CD14-positive monocyte (primary cell): Measurements from ENCODE around the gene RASAL3. TPM values are rescaled to one million over a fixed set of nuclear protein-coding genes. Genes with fewer than 3 reads are reported as not detected.

Experiments
- DNase-seq, 3 donors: peaks; one replicate each; pipeline ENCODE4 v3.0.0-alpha.2; 2011 to 2022
- H2AFZ ChIP-seq: 2 replicates; pipeline ENCODE4 v1.6.0; 2012; ENCODE audit warnings: mild to moderate bottlenecking, low read depth, low read length, inconsistent platforms; ENCODE audit not compliant: insufficient read depth, poor library complexity, severe bottlenecking
- H3K27ac ChIP-seq, 2 donors: 1 replicate in 1 of 2; 2 replicates in 1 of 2; pipeline ENCODE4 v1.5.1; 2012 to 2013; ENCODE audit warnings: low read length in 2 of 2, control low read depth in 1 of 2, inconsistent platforms in 1 of 2, low read depth in 1 of 2, mild to moderate bottlenecking in 1 of 2
- H3K27me3 ChIP-seq, 2 donors: one replicate each; pipeline versions ENCODE4 v1.6.0 to v1.6.1; 2011 to 2013; ENCODE audit warnings: low read length in 2 of 2; ENCODE audit not compliant: control insufficient read depth in 2 of 2, insufficient read depth in 2 of 2
- H3K36me3 ChIP-seq, 2 donors: replicated peaks in 1 of 2; 1 replicate in 1 of 2; 2 replicates in 1 of 2; pipeline versions ENCODE4 v1.5.1 to v1.6.1; 2012 to 2013; ENCODE audit warnings: low read length in 2 of 2, control low read depth in 1 of 2, inconsistent platforms in 1 of 2, mild to moderate bottlenecking in 1 of 2; ENCODE audit not compliant: insufficient read depth in 2 of 2, control insufficient read depth in 1 of 2
- H3K4me1 ChIP-seq, 2 donors: 1 replicate in 1 of 2; 2 replicates in 1 of 2; pipeline versions ENCODE4 v1.5.1 to v1.6.1; 2012 to 2013; ENCODE audit warnings: low read length in 2 of 2, control low read depth in 1 of 2, inconsistent platforms in 1 of 2, mild to moderate bottlenecking in 1 of 2, moderate library complexity in 1 of 2; ENCODE audit not compliant: insufficient read depth in 2 of 2, control insufficient read depth in 1 of 2
- H3K4me2 ChIP-seq: replicated peaks from 2 replicates; pipeline ENCODE3; 2012; ENCODE audit warnings: low read length, moderate library complexity, mild to moderate bottlenecking; ENCODE audit not compliant: poor library complexity, severe bottlenecking; ENCODE audit errors: extremely low read depth
- H3K4me3 ChIP-seq, 3 experiments: fragments of 200-600 bp in 1 of 3; sonication (generic) in 1 of 3; replicated peaks in 1 of 3; 1 replicate in 2 of 3; 2 replicates in 1 of 3; pipeline ENCODE4 v1.5.1; 2011 to 2013; ENCODE audit warnings: low read length in 3 of 3, mild to moderate bottlenecking in 3 of 3, control low read depth in 2 of 3, low read depth in 2 of 3, inconsistent platforms in 1 of 3, moderate library complexity in 1 of 3
- H3K79me2 ChIP-seq: 2 replicates; pipeline ENCODE4 v1.6.0; 2012; ENCODE audit warnings: mild to moderate bottlenecking, control low read depth, inconsistent platforms, low read length, moderate library complexity; ENCODE audit not compliant: insufficient read depth
- H3K9ac ChIP-seq: 2 replicates; pipeline ENCODE4 v1.6.0; 2017; ENCODE audit warnings: low read length, mild to moderate bottlenecking; ENCODE audit not compliant: insufficient read depth, poor library complexity, severe bottlenecking
- H3K9me3 ChIP-seq, 2 donors: replicated peaks in 1 of 2; 1 replicate in 1 of 2; 2 replicates in 1 of 2; pipeline versions ENCODE4 v1.5.1 to v1.6.1; 2012 to 2013; ENCODE audit warnings: low read length in 2 of 2, control low read depth in 1 of 2; ENCODE audit not compliant: control insufficient read depth in 1 of 2, insufficient read depth in 1 of 2
- H4K20me1 ChIP-seq: 2 replicates; pipeline ENCODE4 v1.6.0; 2012; ENCODE audit warnings: mild to moderate bottlenecking, low read length, control low read depth, moderate library complexity; ENCODE audit not compliant: insufficient read depth
- H3K27ac Mint-ChIP-seq, 7 donors: one replicate each; pipeline ENCODE4 v1.8.0; 2020; ENCODE audit warnings: mild to moderate bottlenecking in 7 of 7, mixed read lengths in 7 of 7, moderate library complexity in 6 of 7, inconsistent platforms in 2 of 7
- H3K27me3 Mint-ChIP-seq, 3 donors: one replicate each; pipeline ENCODE4 v1.8.0; 2021 to 2022; ENCODE audit warnings: low read depth in 3 of 3, mild to moderate bottlenecking in 3 of 3, mixed read lengths in 3 of 3, moderate library complexity in 3 of 3, inconsistent platforms in 1 of 3
- H3K36me3 Mint-ChIP-seq, 2 donors: one replicate each; pipeline ENCODE4 v1.8.0; 2020; ENCODE audit warnings: mixed read lengths in 2 of 2, inconsistent platforms in 1 of 2, mild to moderate bottlenecking in 1 of 2
- H3K4me1 Mint-ChIP-seq: one replicate; pipeline ENCODE4 v1.8.0; 2020; ENCODE audit warnings: mild to moderate bottlenecking, mixed read lengths
- H3K4me3 Mint-ChIP-seq, 2 donors: one replicate each; pipeline ENCODE4 v1.8.0; 2020; ENCODE audit warnings: mild to moderate bottlenecking in 2 of 2, mixed read lengths in 2 of 2, moderate library complexity in 1 of 2
- H3K9me3 Mint-ChIP-seq, 7 donors: one replicate each; pipeline ENCODE4 v1.8.0; 2020 to 2022; ENCODE audit warnings: mixed read lengths in 7 of 7, mild to moderate bottlenecking in 6 of 7, moderate library complexity in 6 of 7, inconsistent platforms in 2 of 7
- WGBS: methylation state at CpG from one replicate; pipeline ENCODE4 v1.1.5; 2013; ENCODE audit warnings: missing lambda C conversion rate; ENCODE audit not compliant: insufficient coverage; 5-methylcytosine and 5-hydroxymethylcytosine counted together
- intact Hi-C, 2 donors: fragments of 100-400 bp; cut with micrococcal nuclease; formaldehyde crosslinking; loops; one replicate each; pipeline versions ENCODE4 v1.15.0 to v1.15.1; 2023
- polyA plus RNA-seq, 3 donors: library from polyadenylated mRNA; depleted of rRNA in 1 of 3; unstranded in 2 of 3; stranded (reverse) in 1 of 3; fragments of 300-500 nt in 2 of 3; fragments of >200 nt in 1 of 3; fragmentation: Illumina TruSeq in 2 of 3; gene quantifications; 1 replicate in 2 of 3; 2 replicates in 1 of 3; pipeline ENCODE4 v1.2.3, GENCODE V29; 2012 to 2021
- TF ChIP-seq, protein P1 (sequence below): fragments of 200-600 bp; IDR thresholded peaks from one replicate; pipeline ENCODE4 v1.8.0; 2022; ENCODE audit warnings: antibody characterized with exemption, mild to moderate bottlenecking

RASAL3 gene
- polyA plus RNA-seq, 3 donors, result 4.5 to 45.4 (median 13.6) TPM

- Mint-ChIP-seq H3K9me3 (peaks cover 0 to 6% (median 4%) of the 10 kb centered on the region in 7 donors), H3K4me1 (peaks cover 33% of the 10 kb centered on the region), H3K4me3 (peak overlapping the region; percentile 97 to 99), H3K27ac (peak overlapping the region; percentile 90 to 99 (median 97)), H3K36me3 (peaks cover 23 to 43% of the 10 kb centered on the region in 2 donors), H3K27me3 (no peaks in the 10 kb centered on the region)
- peak overlapping the region; percentile 85 for H3K4me2 ChIP-seq
- H3K36me3 ChIP-seq, result peaks cover 13 to 28% of the 10 kb centered on the region in 2 donors
- H3K4me3 ChIP-seq, result peak overlapping the region; percentile 86 to 97 (median 97)
- H3K27ac ChIP-seq, result peak overlapping the region; percentile 55 to 92
- peaks cover 57% of the 10 kb centered on the region for H3K79me2 ChIP-seq
- H4K20me1 ChIP-seq, result peaks cover 47% of the 10 kb centered on the region
- 0% methylated on average over 13 of the region's 16 CpGs for WGBS
- intact Hi-C loops, result loop anchor here (2.0 to 5.0 kb wide), 4 partner anchors 15 to 41 kb away; partner anchors contain the start of gene AKAP8 (in 1 of the 2)
- TF ChIP-seq, protein P1, sequence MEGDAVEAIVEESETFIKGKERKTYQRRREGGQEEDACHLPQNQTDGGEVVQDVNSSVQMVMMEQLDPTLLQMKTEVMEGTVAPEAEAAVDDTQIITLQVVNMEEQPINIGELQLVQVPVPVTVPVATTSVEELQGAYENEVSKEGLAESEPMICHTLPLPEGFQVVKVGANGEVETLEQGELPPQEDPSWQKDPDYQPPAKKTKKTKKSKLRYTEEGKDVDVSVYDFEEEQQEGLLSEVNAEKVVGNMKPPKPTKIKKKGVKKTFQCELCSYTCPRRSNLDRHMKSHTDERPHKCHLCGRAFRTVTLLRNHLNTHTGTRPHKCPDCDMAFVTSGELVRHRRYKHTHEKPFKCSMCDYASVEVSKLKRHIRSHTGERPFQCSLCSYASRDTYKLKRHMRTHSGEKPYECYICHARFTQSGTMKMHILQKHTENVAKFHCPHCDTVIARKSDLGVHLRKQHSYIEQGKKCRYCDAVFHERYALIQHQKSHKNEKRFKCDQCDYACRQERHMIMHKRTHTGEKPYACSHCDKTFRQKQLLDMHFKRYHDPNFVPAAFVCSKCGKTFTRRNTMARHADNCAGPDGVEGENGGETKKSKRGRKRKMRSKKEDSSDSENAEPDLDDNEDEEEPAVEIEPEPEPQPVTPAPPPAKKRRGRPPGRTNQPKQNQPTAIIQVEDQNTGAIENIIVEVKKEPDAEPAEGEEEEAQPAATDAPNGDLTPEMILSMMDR, result no peak
- H3K9me3 ChIP-seq, result peaks cover 3% of the 10 kb centered on the region in 2 donors
- H2AFZ ChIP-seq, result peak overlapping the region; percentile 87
- DNase-seq, result no peak
- H3K9ac ChIP-seq, result peak overlapping the region; percentile 97
- no peaks in the 10 kb centered on the region for H3K27me3 ChIP-seq
- H3K4me1 ChIP-seq, result peaks cover 19 to 26% of the 10 kb centered on the region in 2 donors
These were observed 46.1 kb downstream of the RASAL3 start for GRCh38 chr19:15418231-15418578.

DNA sequence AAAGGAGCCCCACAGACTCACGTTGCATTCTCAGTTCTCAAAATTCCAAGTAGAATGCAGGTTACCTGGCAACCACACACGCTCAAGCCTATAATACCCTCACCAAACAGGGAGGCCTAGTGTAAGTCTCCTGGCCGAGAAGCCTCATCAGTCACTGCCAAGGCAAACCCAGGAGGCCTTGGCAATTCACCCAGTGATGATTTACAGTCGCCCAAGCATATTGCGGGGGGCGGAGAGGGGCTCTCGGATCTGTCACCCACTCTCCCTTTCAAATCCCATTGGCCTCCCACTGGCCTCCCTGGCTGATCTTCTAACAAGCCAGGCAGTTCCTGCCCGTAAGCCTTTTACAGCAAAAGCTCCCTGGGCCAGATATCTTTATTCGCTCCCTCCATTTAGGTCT, 46.6 kb downstream of the RASAL3 start:
- peaks cover 8 to 23% of the 10 kb centered on the region in 2 donors for H3K36me3 ChIP-seq
- DNase-seq, result no peak
- H3K4me1 ChIP-seq, result peaks cover 19 to 26% of the 10 kb centered on the region in 2 donors
- H3K9me3 ChIP-seq, result no peaks in the 10 kb centered on the region
- H2AFZ ChIP-seq, result peak overlapping the region; percentile 87
- peak overlapping the region in 6 of 7 donors; percentile 75 to 99 (median 97) for H3K27ac Mint-ChIP-seq
- H3K9me3 Mint-ChIP-seq, result peaks cover 0 to 2% (median 0%) of the 10 kb centered on the region in 7 donors
- peaks cover 62% of the 10 kb centered on the region for H3K79me2 ChIP-seq
- H3K27me3 Mint-ChIP-seq, result no peaks in the 10 kb centered on the region
- H3K4me3 Mint-ChIP-seq, result peak overlapping the region; percentile 97 to 99
- peak overlapping the region; percentile 85 for H3K4me2 ChIP-seq
- TF ChIP-seq, protein P1, result no peak
- 11% methylated on average over 9 of the region's 9 CpGs for WGBS
- intact Hi-C loops, result loop anchor here (2.0 to 5.0 kb wide), 4 partner anchors 15 to 40 kb away; partner anchors contain the start of gene AKAP8 (in 1 of the 2)
- peaks cover 18 to 41% of the 10 kb centered on the region in 2 donors for H3K36me3 Mint-ChIP-seq
- H3K4me1 Mint-ChIP-seq, result peaks cover 33% of the 10 kb centered on the region
- H3K9ac ChIP-seq, result peak overlapping the region; percentile 97
- H4K20me1 ChIP-seq, result peaks cover 52% of the 10 kb centered on the region
- H3K27me3 ChIP-seq, result no peaks in the 10 kb centered on the region
- peak overlapping the region in 1 of 2 donors; percentile 92 for H3K27ac ChIP-seq
- peak overlapping the region; percentile 86 to 97 (median 97) for H3K4me3 ChIP-seq
